ENCODE measurements around the gene EXOSC2.

EXOSC2 gene

GRCh38 chr9:130707225-130707976, 13.8 kb downstream of the EXOSC2 start:
- no peak overlapping the region for H4K91ac ChIP-seq (ENCODE audit: low read length)
- H3K27ac ChIP-seq (ENCODE audit: low read length, poor library complexity, severe bottlenecking): no peak overlapping the region
- WGBS: 80% methylated on average over 9 of the region's 9 CpGs
- H3K9ac ChIP-seq (ENCODE audit: low read length): peak overlapping the region; percentile 34
- H3K27me3 ChIP-seq (ENCODE audit: control insufficient read depth in 1 of 2, insufficient read depth in 1 of 2, low read length in 2 of 2): no peaks in the 10 kb centered on the region
- H3K4me1 ChIP-seq (ENCODE audit: control insufficient read depth, insufficient read depth, low read depth, low read length): peaks cover 1% of the 10 kb centered on the region
- peaks cover 17 to 25% of the 10 kb centered on the region in 2 experiments for H3K36me3 ChIP-seq (ENCODE audit: control insufficient read depth in 1 of 2, insufficient read depth in 2 of 2, low read depth in 1 of 2, low read length in 2 of 2)
- no peak overlapping the region for H3K4ac ChIP-seq (ENCODE audit: low read depth in 1 of 2, low read length in 2 of 2)
- no peak overlapping the region for H2BK5ac ChIP-seq (ENCODE audit: low read depth, low read length, poor library complexity, severe bottlenecking)
- H2AK5ac ChIP-seq (ENCODE audit: low read length, severe bottlenecking): no peak overlapping the region
- no peak overlapping the region for H2BK15ac ChIP-seq (ENCODE audit: low read depth, poor library complexity, severe bottlenecking)
- DNase-seq: peak; percentile 80
- H3K18ac ChIP-seq (ENCODE audit: low read depth in 1 of 2, low read length in 2 of 2): no peak overlapping the region
- peak overlapping the region; percentile 32 for H4K8ac ChIP-seq (ENCODE audit: low read length)
- no peaks in the 10 kb centered on the region for H3K9me3 ChIP-seq (ENCODE audit: control insufficient read depth, low read length)
- no peak overlapping the region for H3K4me3 ChIP-seq (ENCODE audit: insufficient read depth in 1 of 2, low read depth in 1 of 2, low read length in 2 of 2)
- no peak overlapping the region for H3K14ac ChIP-seq (ENCODE audit: low read length in 2 of 2)
- no peak overlapping the region for H3K4me2 ChIP-seq (ENCODE audit: low read length, poor library complexity, severe bottlenecking)
- no peak overlapping the region for H2AFZ ChIP-seq (ENCODE audit: low read depth, low read length)
- peaks cover 5% of the 10 kb centered on the region for H3K79me1 ChIP-seq (replicated peaks; ENCODE audit: low read length, poor library complexity, severe bottlenecking)
- H2BK120ac ChIP-seq (ENCODE audit: low read depth, low read length): no peak overlapping the region
- no peak overlapping the region for H2BK12ac ChIP-seq (ENCODE audit: low read length in 2 of 2)
- H3K23ac ChIP-seq (ENCODE audit: low read length in 2 of 2): no peak overlapping the region

GRCh38 chr9:130710822-130711352, 17.3 kb downstream of the EXOSC2 start:
- no peak overlapping the region for H2AK5ac ChIP-seq (ENCODE audit: low read length, severe bottlenecking)
- H3K4ac ChIP-seq (ENCODE audit: low read depth in 1 of 2, low read length in 2 of 2): no peak overlapping the region
- H3K18ac ChIP-seq (ENCODE audit: low read depth in 1 of 2, low read length in 2 of 2): no peak overlapping the region
- 92% methylated on average over 7 of the region's 8 CpGs for WGBS
- H3K9me3 ChIP-seq (ENCODE audit: control insufficient read depth, low read length): no peaks in the 10 kb centered on the region
- H2BK12ac ChIP-seq (ENCODE audit: low read length in 2 of 2): no peak overlapping the region
- no peaks in the 10 kb centered on the region for H3K27me3 ChIP-seq (ENCODE audit: control insufficient read depth in 1 of 2, insufficient read depth in 1 of 2, low read length in 2 of 2)
- H3K4me3 ChIP-seq (ENCODE audit: insufficient read depth in 1 of 2, low read depth in 1 of 2, low read length in 2 of 2): no peak overlapping the region
- no peak overlapping the region for H3K9ac ChIP-seq (ENCODE audit: low read length)
- no peaks in the 10 kb centered on the region for H3K79me1 ChIP-seq (replicated peaks; ENCODE audit: low read length, poor library complexity, severe bottlenecking)
- H3K23ac ChIP-seq (ENCODE audit: low read length in 2 of 2): no peak overlapping the region
- H4K8ac ChIP-seq (ENCODE audit: low read length): no peak overlapping the region
- no peak overlapping the region for H3K14ac ChIP-seq (ENCODE audit: low read length in 2 of 2)
- H4K91ac ChIP-seq (ENCODE audit: low read length): no peak overlapping the region
- H2BK120ac ChIP-seq (ENCODE audit: low read depth, low read length): no peak overlapping the region
- peaks cover 0 to 5% of the 10 kb centered on the region in 2 experiments for H3K36me3 ChIP-seq (ENCODE audit: control insufficient read depth in 1 of 2, insufficient read depth in 2 of 2, low read depth in 1 of 2, low read length in 2 of 2)
- peaks cover 5% of the 10 kb centered on the region for H3K4me1 ChIP-seq (ENCODE audit: control insufficient read depth, insufficient read depth, low read depth, low read length)
- H2BK15ac ChIP-seq (ENCODE audit: low read depth, poor library complexity, severe bottlenecking): no peak overlapping the region
- H3K27ac ChIP-seq (ENCODE audit: low read length, poor library complexity, severe bottlenecking): no peak overlapping the region
- H2AFZ ChIP-seq (ENCODE audit: low read depth, low read length): no peak overlapping the region
- H3K4me2 ChIP-seq (ENCODE audit: low read length, poor library complexity, severe bottlenecking): no peak overlapping the region
- no peak for DNase-seq
- H2BK5ac ChIP-seq (ENCODE audit: low read depth, low read length, poor library complexity, severe bottlenecking): no peak overlapping the region

GRCh38 chr9:130711469-130711868, 17.9 kb downstream of the EXOSC2 start:
- Histone ChIP-seq H3K4me3 (ENCODE audit: insufficient read depth in 1 of 2, low read depth in 1 of 2, low read length in 2 of 2) (no peak overlapping the region), H3K4me1 (ENCODE audit: control insufficient read depth, insufficient read depth, low read depth, low read length) (peaks cover 8% of the 10 kb centered on the region), H2BK120ac (ENCODE audit: low read depth, low read length) (no peak overlapping the region), H3K23ac (ENCODE audit: low read length in 2 of 2) (no peak overlapping the region), H3K36me3 (ENCODE audit: control insufficient read depth in 1 of 2, insufficient read depth in 2 of 2, low read depth in 1 of 2, low read length in 2 of 2) (peaks cover 0 to 2% of the 10 kb centered on the region in 2 experiments), H3K27me3 (ENCODE audit: control insufficient read depth in 1 of 2, insufficient read depth in 1 of 2, low read length in 2 of 2) (no peaks in the 10 kb centered on the region), H3K4ac (ENCODE audit: low read depth in 1 of 2, low read length in 2 of 2) (no peak overlapping the region), H3K18ac (ENCODE audit: low read depth in 1 of 2, low read length in 2 of 2) (no peak overlapping the region), H3K4me2 (ENCODE audit: low read length, poor library complexity, severe bottlenecking) (no peak overlapping the region), H3K9me3 (ENCODE audit: control insufficient read depth, low read length) (no peaks in the 10 kb centered on the region), H4K8ac (ENCODE audit: low read length) (no peak overlapping the region), H3K9ac (ENCODE audit: low read length) (no peak overlapping the region), H3K79me1 (replicated peaks; ENCODE audit: low read length, poor library complexity, severe bottlenecking) (no peaks in the 10 kb centered on the region), H2BK12ac (ENCODE audit: low read length in 2 of 2) (no peak overlapping the region), H2AK5ac (ENCODE audit: low read length, severe bottlenecking) (no peak overlapping the region), H3K14ac (ENCODE audit: low read length in 2 of 2) (no peak overlapping the region), H2BK15ac (ENCODE audit: low read depth, poor library complexity, severe bottlenecking) (no peak overlapping the region), H2AFZ (ENCODE audit: low read depth, low read length) (no peak overlapping the region), H2BK5ac (ENCODE audit: low read depth, low read length, poor library complexity, severe bottlenecking) (no peak overlapping the region), H4K91ac (ENCODE audit: low read length) (no peak overlapping the region), H3K27ac (ENCODE audit: low read length, poor library complexity, severe bottlenecking) (no peak overlapping the region)
- WGBS: 95% methylated on average over 8 of the region's 8 CpGs
- DNase-seq: no peak

- peak overlapping the region; percentile 95 for H3K27ac ChIP-seq (ENCODE audit: low read length, poor library complexity, severe bottlenecking)
- peak overlapping the region; percentile 82 for H4K91ac ChIP-seq (ENCODE audit: low read length)
- no peaks in the 10 kb centered on the region for H3K9me3 ChIP-seq (ENCODE audit: control insufficient read depth, low read length)
- H3K4me3 ChIP-seq (ENCODE audit: insufficient read depth in 1 of 2, low read depth in 1 of 2, low read length in 2 of 2): peak overlapping the region; percentile 86 to 98
- H3K4ac ChIP-seq (ENCODE audit: low read depth in 1 of 2, low read length in 2 of 2): peak overlapping the region; percentile 85 to 89
- no peak overlapping the region for H2AK5ac ChIP-seq (ENCODE audit: low read length, severe bottlenecking)
- no peaks in the 10 kb centered on the region for H3K79me1 ChIP-seq (replicated peaks; ENCODE audit: low read length, poor library complexity, severe bottlenecking)
- no peak overlapping the region for H2BK12ac ChIP-seq (ENCODE audit: low read length in 2 of 2)
- H3K27me3 ChIP-seq (ENCODE audit: control insufficient read depth in 1 of 2, insufficient read depth in 1 of 2, low read length in 2 of 2): no peaks in the 10 kb centered on the region
- H2BK120ac ChIP-seq (ENCODE audit: low read depth, low read length): peak overlapping the region; percentile 80
- H3K23ac ChIP-seq (ENCODE audit: low read length in 2 of 2): peak overlapping the region in 1 of 2 experiments; percentile 98
- H2BK5ac ChIP-seq (ENCODE audit: low read depth, low read length, poor library complexity, severe bottlenecking): peak overlapping the region; percentile 96
- H2BK15ac ChIP-seq (ENCODE audit: low read depth, poor library complexity, severe bottlenecking): peak overlapping the region; percentile 87
- H3K9ac ChIP-seq (ENCODE audit: low read length): peak overlapping the region; percentile 97
- H3K14ac ChIP-seq (ENCODE audit: low read length in 2 of 2): peak overlapping the region; percentile 62 to 100
- peak; percentile 99 for DNase-seq
- H4K8ac ChIP-seq (ENCODE audit: low read length): peak overlapping the region; percentile 97
- peak overlapping the region; percentile 96 for H2AFZ ChIP-seq (ENCODE audit: low read depth, low read length)
- under 1% methylated on average over 57 of the region's 68 CpGs for WGBS
- no peaks in the 10 kb centered on the region for H3K36me3 ChIP-seq (ENCODE audit: control insufficient read depth in 1 of 2, insufficient read depth in 2 of 2, low read depth in 1 of 2, low read length in 2 of 2)
- H3K4me2 ChIP-seq (ENCODE audit: low read length, poor library complexity, severe bottlenecking): peak overlapping the region; percentile 97
- peak overlapping the region; percentile 46 to 95 for H3K18ac ChIP-seq (ENCODE audit: low read depth in 1 of 2, low read length in 2 of 2)
- peaks cover 9% of the 10 kb centered on the region for H3K4me1 ChIP-seq (ENCODE audit: control insufficient read depth, insufficient read depth, low read depth, low read length)
Observed at GRCh38 chr9:130712564-130713285, 19.1 kb downstream of the EXOSC2 start.

Data from mesenchymal stem cell (in vitro differentiated cells and primary cell).